Measurements from ENCODE around the gene ARHGAP26.

The ARHGAP26 gene

DNA sequence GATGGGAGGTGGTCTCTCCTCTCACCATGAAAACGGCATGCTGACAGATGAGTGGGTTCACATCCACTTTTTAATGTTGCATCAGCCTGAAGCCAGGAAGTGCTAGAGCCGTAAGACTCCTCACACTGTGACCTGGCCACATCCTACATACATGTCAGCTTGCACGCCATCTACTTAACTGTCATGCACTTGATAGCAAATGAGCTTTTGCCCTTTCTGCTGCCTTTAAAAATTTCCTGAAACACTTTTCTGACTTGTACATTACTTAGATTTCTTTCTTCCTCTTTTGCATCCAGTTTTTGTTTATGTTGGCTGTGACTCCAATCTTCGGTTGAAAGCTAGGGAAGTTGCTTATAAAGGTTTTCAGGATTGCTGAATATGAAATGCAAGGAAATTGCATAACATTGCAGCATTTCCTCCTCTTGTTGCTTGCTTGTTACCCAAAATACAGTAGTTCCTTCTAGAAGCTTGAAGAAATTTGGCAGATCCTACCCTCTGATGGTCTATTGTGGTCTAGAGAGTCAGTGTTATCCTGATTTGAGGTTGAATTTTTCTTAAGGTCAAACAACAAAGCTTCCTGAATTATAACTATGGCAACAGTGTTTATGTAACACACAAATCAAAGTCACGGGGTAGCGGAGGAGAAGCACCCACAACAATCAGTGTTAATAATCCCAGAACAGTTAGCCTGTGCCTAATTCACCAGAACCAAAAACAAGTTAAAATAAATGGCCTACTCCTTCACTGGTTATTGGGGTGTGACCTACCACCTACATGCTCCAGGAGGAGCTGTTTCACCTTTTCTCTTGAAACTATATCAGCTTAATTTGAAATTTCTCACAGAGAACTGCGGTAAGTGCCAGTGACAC, 232.5 kb downstream of the ARHGAP26 start:
- H3K36me3 ChIP-seq (ENCODE audit: insufficient read depth, low read length): no peaks in the 10 kb centered on the region
- no peaks in the 10 kb centered on the region for H3K27me3 ChIP-seq (ENCODE audit: insufficient read depth, low read length)
- no peak overlapping the region for H2AFZ ChIP-seq (ENCODE audit: low read depth, low read length)
- no peak overlapping the region for H3K4me3 ChIP-seq (ENCODE audit: low read length)
- H3K9me3 ChIP-seq (ENCODE audit: low read length): no peaks in the 10 kb centered on the region
- H3K4me1 ChIP-seq (ENCODE audit: insufficient read depth, low read length): peaks cover 3% of the 10 kb centered on the region

DNA sequence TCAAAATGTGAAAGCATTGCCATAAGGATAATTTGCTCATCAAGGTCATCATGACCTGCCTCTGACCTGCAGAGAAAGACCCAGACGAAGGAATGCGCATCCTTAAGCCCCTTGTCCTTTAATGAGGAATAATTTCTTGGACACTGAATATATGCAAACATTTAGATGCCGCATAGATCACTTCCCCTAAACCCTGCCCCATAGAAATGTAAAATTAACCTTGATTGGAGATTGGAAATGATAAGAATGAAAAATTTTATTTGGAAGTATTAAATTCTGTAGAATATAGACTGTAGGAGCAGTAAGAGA, 233.1 kb downstream of the ARHGAP26 start:
- Histone ChIP-seq H3K4me1 (ENCODE audit: insufficient read depth, low read length) (peaks cover 3% of the 10 kb centered on the region), H3K27me3 (ENCODE audit: insufficient read depth, low read length) (no peaks in the 10 kb centered on the region), H3K4me3 (ENCODE audit: low read length) (no peak overlapping the region), H3K9me3 (ENCODE audit: low read length) (no peaks in the 10 kb centered on the region), H3K36me3 (ENCODE audit: insufficient read depth, low read length) (no peaks in the 10 kb centered on the region), H2AFZ (ENCODE audit: low read depth, low read length) (no peak overlapping the region)

DNA sequence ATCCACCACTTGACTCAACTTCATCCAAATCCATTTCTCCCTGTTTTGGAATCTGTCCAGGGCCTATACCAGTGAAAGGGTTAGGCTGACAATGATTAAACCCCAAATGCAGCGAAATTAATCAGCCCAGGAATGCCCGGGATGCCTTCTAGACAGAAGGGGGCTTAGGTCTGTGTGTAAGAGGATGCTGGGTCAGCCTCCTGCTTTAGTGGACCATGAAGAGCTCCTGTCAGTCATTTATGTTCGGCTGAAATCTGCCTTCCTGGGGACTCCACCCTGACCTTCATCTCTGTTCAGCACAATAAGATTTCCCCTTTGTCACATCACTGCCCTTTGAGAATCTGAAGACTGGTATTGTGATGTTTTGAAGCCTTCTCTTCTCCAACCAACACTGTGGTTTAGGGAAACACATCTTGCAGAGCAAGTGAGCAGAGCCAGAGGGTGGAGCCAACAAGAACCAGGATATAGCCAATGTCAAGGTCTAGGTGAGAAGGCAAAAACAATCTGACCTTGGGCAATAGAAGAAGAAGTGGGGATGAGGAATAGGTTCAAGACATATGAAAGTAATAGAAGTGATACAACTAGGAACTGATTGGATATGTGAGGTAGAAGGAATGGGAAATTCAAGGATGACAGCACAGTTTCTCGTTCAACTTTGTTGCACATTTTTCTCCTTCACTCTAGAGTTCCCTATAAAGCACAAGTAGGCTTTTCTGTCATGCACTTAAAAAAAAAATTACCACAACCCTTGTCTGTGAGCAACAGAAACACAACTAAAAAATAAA, 234.4 kb downstream of the ARHGAP26 start:
- Histone ChIP-seq H2AFZ (ENCODE audit: low read depth, low read length) (no peak overlapping the region), H3K4me3 (ENCODE audit: low read length) (no peak overlapping the region), H3K9me3 (ENCODE audit: low read length) (no peaks in the 10 kb centered on the region), H3K4me1 (ENCODE audit: insufficient read depth, low read length) (peaks cover 3% of the 10 kb centered on the region), H3K27me3 (ENCODE audit: insufficient read depth, low read length) (no peaks in the 10 kb centered on the region), H3K36me3 (ENCODE audit: insufficient read depth, low read length) (no peaks in the 10 kb centered on the region)

DNA sequence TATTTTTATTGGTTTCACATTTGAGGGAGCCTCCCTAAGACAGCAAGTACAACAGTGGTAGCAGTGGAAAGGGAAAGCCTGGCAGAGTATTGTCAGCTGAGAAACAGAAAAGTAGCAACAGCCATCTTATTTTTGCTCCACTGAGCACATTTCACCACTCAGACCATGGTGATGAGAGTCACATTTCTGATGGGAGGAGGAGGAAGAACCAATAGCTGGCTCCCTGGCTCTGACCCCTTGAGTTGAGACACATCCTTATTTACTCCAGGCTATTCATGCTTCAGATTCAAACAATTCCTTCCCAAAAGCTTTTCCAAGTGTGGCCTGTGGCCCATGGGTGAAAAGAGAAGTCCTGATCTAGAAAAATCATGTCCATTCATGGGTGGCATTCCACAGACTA, 236.3 kb downstream of the ARHGAP26 start:
- Histone ChIP-seq H3K9me3 (ENCODE audit: low read length) (no peaks in the 10 kb centered on the region), H3K27me3 (ENCODE audit: insufficient read depth, low read length) (no peaks in the 10 kb centered on the region), H3K4me1 (ENCODE audit: insufficient read depth, low read length) (peaks cover 5% of the 10 kb centered on the region), H2AFZ (ENCODE audit: low read depth, low read length) (no peak overlapping the region), H3K36me3 (ENCODE audit: insufficient read depth, low read length) (no peaks in the 10 kb centered on the region), H3K4me3 (ENCODE audit: low read length) (no peak overlapping the region)

DNA sequence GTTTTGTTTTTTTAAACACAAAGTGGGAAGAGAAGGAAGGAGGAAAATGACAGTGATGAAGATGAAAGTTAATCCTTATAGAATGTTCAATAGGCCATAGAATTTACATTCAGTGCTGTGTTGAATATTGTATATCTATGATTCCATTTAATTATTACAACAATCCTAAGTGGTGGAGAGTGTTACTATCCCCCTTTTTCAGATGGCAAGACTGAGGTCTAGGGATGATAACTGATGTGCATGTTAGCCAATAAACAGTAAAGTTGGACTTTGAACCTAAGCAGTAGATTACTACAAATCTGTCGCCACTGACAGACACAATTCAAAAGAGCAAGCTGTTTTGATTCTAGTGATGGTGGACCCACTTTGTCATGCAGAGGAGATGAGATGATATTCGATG, 237.9 kb downstream of the ARHGAP26 start:
- H2AFZ ChIP-seq (ENCODE audit: low read depth, low read length): no peak overlapping the region
- no peak overlapping the region for H3K4me3 ChIP-seq (ENCODE audit: low read length)
- H3K27me3 ChIP-seq (ENCODE audit: insufficient read depth, low read length): no peaks in the 10 kb centered on the region
- H3K4me1 ChIP-seq (ENCODE audit: insufficient read depth, low read length): peaks cover 8% of the 10 kb centered on the region
- no peaks in the 10 kb centered on the region for H3K36me3 ChIP-seq (ENCODE audit: insufficient read depth, low read length)
- no peaks in the 10 kb centered on the region for H3K9me3 ChIP-seq (ENCODE audit: low read length)

DNA sequence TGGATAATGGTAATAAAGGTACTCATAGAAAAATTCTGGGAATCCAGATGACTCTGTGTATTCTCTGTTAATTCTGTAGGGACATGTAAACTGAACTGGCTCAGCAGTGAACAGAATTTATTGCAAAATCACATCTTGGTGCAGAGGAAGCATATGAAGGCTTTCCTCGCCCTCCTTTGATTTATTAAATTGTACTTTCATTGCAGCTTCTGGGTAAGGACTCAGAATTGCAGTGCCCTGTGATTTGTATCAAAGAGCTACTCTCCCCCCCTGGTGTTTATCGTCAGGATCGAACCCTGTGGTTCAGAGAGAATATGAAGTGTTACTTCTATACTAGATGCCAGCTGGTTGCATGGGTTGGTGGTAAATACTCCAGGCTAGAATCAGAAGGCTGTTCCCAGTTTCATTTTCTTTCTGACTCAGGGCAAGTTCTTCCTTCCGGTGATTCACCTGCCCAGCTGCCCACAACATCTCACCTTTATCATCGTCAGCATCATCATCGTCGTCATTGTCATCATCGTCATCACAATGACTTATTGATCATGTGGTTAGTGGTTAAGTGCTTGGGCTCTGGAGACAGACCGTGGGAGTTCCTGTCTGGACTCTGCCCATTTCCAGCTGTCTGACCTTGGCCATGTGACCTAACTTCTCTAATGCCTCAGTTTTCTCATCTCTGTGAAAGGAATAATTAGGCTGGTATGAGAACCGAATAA, 238.8 kb downstream of the ARHGAP26 start:
- Histone ChIP-seq H3K9me3 (ENCODE audit: low read length) (no peaks in the 10 kb centered on the region), H3K36me3 (ENCODE audit: insufficient read depth, low read length) (no peaks in the 10 kb centered on the region), H3K4me1 (ENCODE audit: insufficient read depth, low read length) (peaks cover 8% of the 10 kb centered on the region), H3K27me3 (ENCODE audit: insufficient read depth, low read length) (no peaks in the 10 kb centered on the region), H3K4me3 (ENCODE audit: low read length) (no peak overlapping the region), H2AFZ (ENCODE audit: low read depth, low read length) (no peak overlapping the region)

DNA sequence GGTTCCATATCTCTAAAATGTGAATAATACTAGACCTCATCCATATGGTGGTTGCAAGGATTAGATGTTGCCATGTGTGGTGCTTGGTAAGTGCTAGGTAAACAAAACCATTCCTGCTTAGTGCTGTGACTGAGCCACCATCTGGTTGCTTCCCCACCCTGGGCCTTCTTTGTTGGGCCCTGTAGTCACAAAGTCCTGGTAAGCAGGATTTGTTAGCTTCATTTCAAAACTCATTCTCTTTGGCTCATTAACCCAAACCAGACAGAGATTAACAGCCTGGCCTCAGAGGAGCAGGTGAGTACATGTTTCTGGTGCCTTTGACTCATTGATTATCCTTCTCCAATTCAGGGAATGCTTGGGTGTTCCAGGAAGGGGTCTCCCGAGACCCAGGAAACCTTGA, 240.2 kb downstream of the ARHGAP26 start:
- Histone ChIP-seq H3K4me3 (ENCODE audit: low read length) (no peak overlapping the region), H3K4me1 (ENCODE audit: insufficient read depth, low read length) (peaks cover 8% of the 10 kb centered on the region), H2AFZ (ENCODE audit: low read depth, low read length) (no peak overlapping the region), H3K9me3 (ENCODE audit: low read length) (no peaks in the 10 kb centered on the region), H3K36me3 (ENCODE audit: insufficient read depth, low read length) (no peaks in the 10 kb centered on the region), H3K27me3 (ENCODE audit: insufficient read depth, low read length) (no peaks in the 10 kb centered on the region)

DNA sequence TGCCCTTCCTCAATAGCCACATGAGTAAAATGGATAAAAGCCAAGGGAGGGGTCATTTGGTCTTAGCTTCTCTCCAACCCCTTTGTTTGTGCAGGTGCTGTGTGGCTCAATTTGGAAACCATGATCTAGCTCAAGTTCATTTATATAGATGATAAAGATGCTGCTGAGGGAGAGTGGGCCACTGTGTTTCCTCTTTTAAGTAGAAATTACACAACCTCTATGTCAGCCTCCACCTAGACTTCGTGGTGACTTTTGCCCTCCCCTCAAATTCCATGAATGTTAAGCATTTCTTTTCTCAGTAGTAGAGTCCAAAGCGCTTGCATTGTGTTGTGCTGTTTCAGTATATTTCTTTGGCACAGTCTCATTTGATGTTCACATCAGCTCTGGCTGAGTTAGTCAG, 241.4 kb downstream of the ARHGAP26 start:
- Histone ChIP-seq H3K4me1 (ENCODE audit: insufficient read depth, low read length) (peaks cover 8% of the 10 kb centered on the region), H2AFZ (ENCODE audit: low read depth, low read length) (no peak overlapping the region), H3K36me3 (ENCODE audit: insufficient read depth, low read length) (no peaks in the 10 kb centered on the region), H3K27me3 (ENCODE audit: insufficient read depth, low read length) (no peaks in the 10 kb centered on the region), H3K9me3 (ENCODE audit: low read length) (no peaks in the 10 kb centered on the region), H3K4me3 (ENCODE audit: low read length) (no peak overlapping the region)

DNA sequence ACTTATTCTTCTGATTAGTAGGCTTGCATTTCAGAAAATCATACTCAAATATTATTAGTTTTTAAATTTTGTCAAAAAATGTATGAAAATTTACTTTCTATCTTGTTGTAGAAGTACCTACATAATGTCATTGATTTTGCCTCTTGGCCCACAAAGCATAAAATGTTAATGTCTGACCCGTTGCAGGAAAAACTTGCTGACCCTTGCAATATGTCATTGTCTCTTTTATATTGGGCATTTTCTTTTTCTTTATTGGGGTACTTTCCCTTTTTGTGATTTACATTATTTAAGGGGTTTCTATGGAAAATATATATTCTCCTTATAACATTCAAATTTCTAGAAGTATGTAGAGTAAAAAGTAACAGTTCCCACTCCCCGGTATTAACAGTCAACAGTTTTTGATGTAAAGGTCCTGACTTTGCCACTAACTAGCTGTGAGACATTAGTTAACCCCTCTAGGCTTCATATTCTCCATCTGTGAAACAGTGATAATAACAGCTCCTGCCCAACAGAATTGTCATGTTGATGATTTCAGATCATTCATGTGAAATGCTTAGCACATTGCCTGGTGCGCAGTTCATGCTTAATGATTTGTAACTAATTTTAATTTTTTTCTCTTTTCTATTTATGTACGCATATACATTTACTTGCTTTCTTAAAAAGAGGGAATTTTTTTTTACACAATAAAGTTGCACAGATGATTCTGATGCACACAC, 243.2 kb downstream of the ARHGAP26 start:
- Histone ChIP-seq H3K4me3 (ENCODE audit: low read length) (no peak overlapping the region), H3K36me3 (ENCODE audit: insufficient read depth, low read length) (no peaks in the 10 kb centered on the region), H2AFZ (ENCODE audit: low read depth, low read length) (no peak overlapping the region), H3K9me3 (ENCODE audit: low read length) (no peaks in the 10 kb centered on the region), H3K4me1 (ENCODE audit: insufficient read depth, low read length) (peaks cover 14% of the 10 kb centered on the region), H3K27me3 (ENCODE audit: insufficient read depth, low read length) (no peaks in the 10 kb centered on the region)

DNA sequence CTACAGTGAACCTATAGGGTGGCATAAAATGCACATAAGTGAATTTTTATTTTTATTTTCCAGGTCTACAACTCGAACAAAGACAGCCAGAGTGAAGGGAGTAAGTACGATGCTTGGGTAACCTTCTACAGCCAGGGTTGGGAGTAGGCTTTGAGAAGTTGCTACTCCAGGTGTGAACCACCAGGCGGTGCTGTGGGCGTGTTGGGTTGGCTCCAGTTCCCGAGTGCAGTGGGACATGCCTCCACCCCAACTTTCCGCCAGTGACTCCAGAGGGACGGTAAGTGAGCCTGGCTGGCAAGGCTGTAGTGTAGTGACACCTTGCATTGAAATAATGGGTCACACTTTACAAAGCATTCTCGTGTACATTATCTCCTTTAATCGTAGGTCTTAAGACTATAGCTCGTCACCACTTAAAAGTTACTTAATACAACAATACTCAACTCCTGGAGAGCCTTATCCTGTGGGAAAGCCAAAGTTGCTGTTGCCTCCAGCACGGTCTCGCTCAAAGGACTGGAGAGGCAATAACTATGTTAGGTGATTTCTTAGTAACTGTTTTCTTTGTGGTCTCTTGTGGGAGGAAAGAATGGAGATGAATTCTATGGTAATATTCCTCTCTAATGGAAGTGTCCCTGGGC, 244.0 kb downstream of the ARHGAP26 start:
- H2AFZ ChIP-seq (ENCODE audit: low read depth, low read length): no peak overlapping the region
- no peaks in the 10 kb centered on the region for H3K27me3 ChIP-seq (ENCODE audit: insufficient read depth, low read length)
- H3K4me1 ChIP-seq (ENCODE audit: insufficient read depth, low read length): peaks cover 14% of the 10 kb centered on the region
- H3K9me3 ChIP-seq (ENCODE audit: low read length): no peaks in the 10 kb centered on the region
- no peaks in the 10 kb centered on the region for H3K36me3 ChIP-seq (ENCODE audit: insufficient read depth, low read length)
- no peak overlapping the region for H3K4me3 ChIP-seq (ENCODE audit: low read length)

DNA sequence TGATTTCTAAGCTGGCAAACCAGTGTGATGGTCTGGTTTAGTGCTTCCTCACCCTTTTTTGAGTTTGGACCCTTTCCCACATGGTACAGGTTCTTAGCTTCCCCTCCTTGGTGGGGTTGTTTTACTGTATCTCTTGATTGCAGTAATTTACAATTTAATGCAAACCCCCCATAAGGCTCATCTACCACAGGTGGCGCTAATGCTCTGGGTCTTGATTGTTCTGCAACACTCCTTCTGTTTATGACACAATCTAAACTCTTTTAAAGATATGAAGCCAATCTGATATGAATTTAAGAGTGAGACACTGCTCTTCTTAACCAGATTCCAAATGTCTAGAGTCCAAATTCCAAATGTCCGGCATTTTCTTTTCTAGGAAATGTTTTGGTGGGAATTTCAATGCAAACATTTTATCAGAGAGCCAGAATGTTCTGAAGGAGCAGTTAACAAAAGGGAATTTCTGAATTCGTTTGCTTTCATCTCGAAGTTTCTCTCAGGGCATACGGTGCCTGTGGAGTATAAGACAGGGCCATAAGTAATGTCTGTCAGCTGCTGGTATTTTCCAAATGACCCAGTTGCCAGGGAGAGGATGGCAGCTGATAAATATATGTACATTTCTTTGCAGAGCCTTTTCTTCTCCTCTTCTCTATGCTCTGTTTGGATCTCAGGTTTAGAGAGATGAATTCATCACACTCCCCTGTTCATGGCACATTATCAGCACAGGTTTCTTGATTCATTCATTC, 246.8 kb downstream of the ARHGAP26 start:
- H3K27me3 ChIP-seq (ENCODE audit: insufficient read depth, low read length): no peaks in the 10 kb centered on the region
- H3K4me1 ChIP-seq (ENCODE audit: insufficient read depth, low read length): peaks cover 7% of the 10 kb centered on the region
- H2AFZ ChIP-seq (ENCODE audit: low read depth, low read length): no peak overlapping the region
- no peak overlapping the region for H3K4me3 ChIP-seq (ENCODE audit: low read length)
- no peaks in the 10 kb centered on the region for H3K36me3 ChIP-seq (ENCODE audit: insufficient read depth, low read length)
- H3K9me3 ChIP-seq (ENCODE audit: low read length): no peaks in the 10 kb centered on the region

DNA sequence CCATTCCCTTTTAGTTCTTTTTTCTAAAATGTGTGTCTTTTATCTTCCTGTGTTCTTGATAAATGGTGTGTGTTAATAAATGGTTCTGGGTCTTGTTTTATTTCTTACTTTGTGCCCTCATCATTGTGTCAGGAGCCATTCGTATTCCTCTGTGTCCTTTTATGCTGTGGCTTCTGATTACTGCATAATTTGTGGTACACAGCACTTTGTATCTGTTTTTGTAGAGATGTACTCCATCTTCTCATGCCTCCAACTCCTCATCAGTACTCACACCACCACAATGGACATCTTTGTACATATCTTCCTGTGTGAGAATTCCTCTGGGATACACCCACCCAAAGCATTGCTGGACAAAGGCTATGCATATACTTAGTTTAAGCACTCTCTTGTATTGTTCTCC, 247.4 kb downstream of the ARHGAP26 start:
- H3K27me3 ChIP-seq (ENCODE audit: insufficient read depth, low read length): no peaks in the 10 kb centered on the region
- H2AFZ ChIP-seq (ENCODE audit: low read depth, low read length): no peak overlapping the region
- no peak overlapping the region for H3K4me3 ChIP-seq (ENCODE audit: low read length)
- no peaks in the 10 kb centered on the region for H3K36me3 ChIP-seq (ENCODE audit: insufficient read depth, low read length)
- H3K9me3 ChIP-seq (ENCODE audit: low read length): no peaks in the 10 kb centered on the region
- peaks cover 5% of the 10 kb centered on the region for H3K4me1 ChIP-seq (ENCODE audit: insufficient read depth, low read length)
